NCI-H2107 (cell line): ENCODE measurements around the gene KIAA2012.
"Not testable (repeated sequence)": the region's sequence is repeated elsewhere in the genome, so short reads cannot be mapped to it uniquely, and the experiment has no call there.

ENCODE experiments used
- DNase-seq: peaks from one replicate; lab custom pipeline; 2025; lab: John Stamatoyannopoulos, UW

KIAA2012 gene

GRCh38 chr2:202196727-202197126, 123.7 kb downstream of the KIAA2012 start:
- no peak for DNase-seq

- DNase-seq, result no peak
These were observed 128.4 kb downstream of the KIAA2012 start for GRCh38 chr2:202201220-202202160.

GRCh38 chr2:202203348-202203747, 130.3 kb downstream of the KIAA2012 start:
- DNase-seq, result no peak

GRCh38 chr2:202204855-202205254, 131.8 kb downstream of the KIAA2012 start:
- DNase-seq, result no peak

GRCh38 chr2:202208526-202208925, 135.5 kb downstream of the KIAA2012 start:
- no peak for DNase-seq

- DNase-seq, result no peak
These were observed 142.1 kb downstream of the KIAA2012 start for GRCh38 chr2:202215179-202215578.

- DNase-seq, result no peak
These were observed 148.8 kb downstream of the KIAA2012 start for GRCh38 chr2:202221873-202222272.

GRCh38 chr2:202237787-202238233, 164.8 kb downstream of the KIAA2012 start:
- no peak for DNase-seq

- peak; percentile 38 for DNase-seq
These were observed 165.5 kb downstream of the KIAA2012 start, which contains the start of gene SUMO1 for GRCh38 chr2:202238234-202239197. Gene SUMO1 (minus strand): TSS chr2:202238597. CDS start chr2:202238451, 146 bp downstream.

GRCh38 chr2:202247710-202248109, 174.7 kb downstream of the KIAA2012 start:
- not testable (repeated sequence) for DNase-seq

GRCh38 chr2:202249521-202250253, 176.6 kb downstream of the KIAA2012 start:
- DNase-seq, result no peak

GRCh38 chr2:202251494-202251893, 178.4 kb downstream of the KIAA2012 start:
- DNase-seq, result no peak
